B cell (primary cell): ENCODE data around the gene EEA1. TPM values are rescaled to one million over a fixed set of nuclear protein-coding genes. Genes with fewer than 3 reads are reported as not detected.

Source experiments
- ATAC-seq: fragments of 200-7000 bp; cut with Tn5 transposase; one replicate; pipeline ENCODE4 v1.10.0; 2021; ENCODE audit warnings: low read depth, mild to moderate bottlenecking, moderate number of reproducible peaks, moderate library complexity
- CTCF ChIA-PET: fragments of 350-600 bp; sonication (Branson Sonifier 250); formaldehyde crosslinking; loops from one replicate; lab custom pipeline; 2021; ENCODE audit warnings: antibody characterized with exemption, inconsistent platforms; lab: Charles Lee
- POLR2A ChIA-PET: fragments of 350-600 bp; sonication (Branson Sonifier 250); formaldehyde crosslinking; loops from one replicate; lab custom pipeline; 2021; ENCODE audit warnings: antibody characterized with exemption; lab: Charles Lee
- DNase-seq: peaks from one replicate; pipeline ENCODE4 v3.0.0; 2013
- H2AFZ ChIP-seq: 2 replicates; pipeline ENCODE4 v1.6.1; 2012; ENCODE audit warnings: mild to moderate bottlenecking, low read depth, low read length; ENCODE audit not compliant: insufficient read depth, poor library complexity, severe bottlenecking
- H3K27ac ChIP-seq, 2 donors: 1 replicate in 1 of 2; 2 replicates in 1 of 2; pipeline ENCODE4 v1.5.1; 2012 to 2013; ENCODE audit warnings: low read length in 2 of 2, mild to moderate bottlenecking in 2 of 2, moderate library complexity in 1 of 2
- H3K27me3 ChIP-seq, 4 experiments: fragments of 200-600 bp in 1 of 4; sonication (generic) in 1 of 4; replicated peaks in 1 of 4; 1 replicate in 2 of 4; 2 replicates in 2 of 4; pipeline versions ENCODE4 v1.6.1 to v1.7.0; 2013 to 2016; ENCODE audit warnings: low read length in 3 of 4, mild to moderate bottlenecking in 2 of 4, mixed read lengths in 1 of 4, moderate library complexity in 1 of 4; ENCODE audit not compliant: insufficient read depth in 4 of 4, control insufficient read depth in 3 of 4; ENCODE audit errors: control extremely low read depth in 1 of 4
- H3K36me3 ChIP-seq, 2 experiments: replicated peaks in 1 of 2; 1 replicate in 1 of 2; 2 replicates in 1 of 2; pipeline versions ENCODE4 v1.6.1 to v1.7.1; 2013; ENCODE audit warnings: low read length in 1 of 2; ENCODE audit not compliant: insufficient read depth in 2 of 2, control insufficient read depth in 1 of 2; ENCODE audit errors: control extremely low read depth in 1 of 2, extremely low read depth in 1 of 2
- H3K4me1 ChIP-seq, 2 donors: fragments of 200-600 bp in 1 of 2; sonication (generic) in 1 of 2; 1 replicate in 1 of 2; 2 replicates in 1 of 2; pipeline versions ENCODE4 v1.5.1 to v1.6.1; 2013 to 2017; ENCODE audit warnings: low read length in 2 of 2; ENCODE audit not compliant: control insufficient read depth in 2 of 2, insufficient read depth in 2 of 2
- H3K4me2 ChIP-seq: replicated peaks from 2 replicates; pipeline ENCODE3; 2012; ENCODE audit warnings: mild to moderate bottlenecking, low read depth, low read length; ENCODE audit not compliant: poor library complexity, severe bottlenecking
- H3K4me3 ChIP-seq, 5 experiments: fragments of 200-600 bp in 1 of 5; sonication (generic) in 1 of 5; 1 replicate in 3 of 5; 2 replicates in 2 of 5; pipeline versions ENCODE4 v1.5.1 to v1.7.0; 2011 to 2016; ENCODE audit warnings: low read length in 4 of 5, mild to moderate bottlenecking in 4 of 5, low read depth in 2 of 5, control low read depth in 1 of 5, moderate library complexity in 1 of 5; ENCODE audit not compliant: insufficient read depth in 1 of 5; ENCODE audit errors: control extremely low read depth in 1 of 5, extremely low read depth in 1 of 5
- H3K79me2 ChIP-seq: fragments of 200-600 bp; sonication (generic); one replicate; pipeline ENCODE4 v1.6.0; 2016; ENCODE audit warnings: low read length; ENCODE audit not compliant: control insufficient read depth, insufficient read depth
- H3K9ac ChIP-seq: fragments of 200-600 bp; sonication (generic); 2 replicates; pipeline ENCODE4 v1.6.1; 2017; ENCODE audit warnings: mild to moderate bottlenecking, low read length, moderate library complexity
- H3K9me3 ChIP-seq, 3 donors: one replicate each; pipeline versions ENCODE4 v1.6.1 to v1.7.1; 2013; ENCODE audit warnings: low read length in 2 of 3; ENCODE audit not compliant: control insufficient read depth in 2 of 3, insufficient read depth in 1 of 3; ENCODE audit errors: control extremely low read depth in 1 of 3
- H4K20me1 ChIP-seq: 2 replicates; pipeline ENCODE4 v1.6.0; 2012; ENCODE audit warnings: mild to moderate bottlenecking, low read length; ENCODE audit not compliant: insufficient read depth, control insufficient read depth, poor library complexity, severe bottlenecking
- H3K27ac Mint-ChIP-seq: one replicate; pipeline ENCODE4 v1.8.0; 2021; ENCODE audit warnings: mixed read lengths
- H3K27me3 Mint-ChIP-seq: one replicate; pipeline ENCODE4 v1.8.0; 2021; ENCODE audit warnings: mixed read lengths
- H3K4me1 Mint-ChIP-seq: one replicate; pipeline ENCODE4 v1.8.0; 2021; ENCODE audit warnings: mixed read lengths
- H3K4me3 Mint-ChIP-seq: one replicate; pipeline ENCODE4 v1.8.0; 2021; ENCODE audit warnings: mixed read lengths
- H3K9me3 Mint-ChIP-seq: one replicate; pipeline ENCODE4 v1.8.0; 2022; ENCODE audit warnings: mixed read lengths; ENCODE audit not compliant: insufficient read depth
- EZH2 ChIP-seq: IDR thresholded peaks from 2 replicates; pipeline ENCODE4 v1.6.1; 2012; ENCODE audit warnings: borderline replicate concordance, low read depth, mild to moderate bottlenecking, moderate library complexity, low read length; ENCODE audit not compliant: insufficient read depth, poor library complexity, severe bottlenecking
- WGBS: methylation state at CpG from one replicate; pipeline ENCODE4 v1.1.5; 2013; ENCODE audit warnings: missing lambda C conversion rate; ENCODE audit not compliant: insufficient coverage; 5-methylcytosine and 5-hydroxymethylcytosine counted together
- intact Hi-C: fragments of 100-400 bp; cut with micrococcal nuclease; formaldehyde crosslinking; loops from one replicate; pipeline ENCODE4 v1.10.0; 2022
- polyA plus RNA-seq: library from polyadenylated mRNA; depleted of rRNA; stranded (reverse); fragments of >200 nt; gene quantifications from 2 replicates; pipeline ENCODE4 v1.2.3, GENCODE V29; 2012
- total RNA-seq, 2 donors: library from RNA; stranded (reverse); fragments of 120-200 nt in 1 of 2; gene quantifications; 1 replicate in 1 of 2; 2 replicates in 1 of 2; pipeline versions ENCODE4 v1.2.3 to v1.2.4, GENCODE V29; 2013 to 2022
- TF ChIP-seq, protein P1 (sequence below): fragments of 200-600 bp; IDR thresholded peaks from one replicate; pipeline ENCODE4 v1.8.0; 2022; ENCODE audit warnings: antibody characterized with exemption, mild to moderate bottlenecking

Gene EEA1
- total and polyA plus RNA-seq, 2 donors (not counting 1 experiment from before 2014, with no cell fraction given): 1.8 to 26.3 TPM

- H3K79me2 ChIP-seq: peaks cover 4% of the 10 kb centered on the region
- no peak overlapping the region for H3K4me3 ChIP-seq
- Mint-ChIP-seq H3K27ac (no peak overlapping the region), H3K27me3 (no peaks in the 10 kb centered on the region), H3K4me3 (no peak overlapping the region), H3K9me3 (no peaks in the 10 kb centered on the region), H3K4me1 (peaks cover 15% of the 10 kb centered on the region)
- POLR2A ChIA-PET: no interaction called here
- WGBS: 90% methylated on average over 1 of the region's 3 CpGs
- intact Hi-C loops: no loop called here
- TF ChIP-seq, protein P1, sequence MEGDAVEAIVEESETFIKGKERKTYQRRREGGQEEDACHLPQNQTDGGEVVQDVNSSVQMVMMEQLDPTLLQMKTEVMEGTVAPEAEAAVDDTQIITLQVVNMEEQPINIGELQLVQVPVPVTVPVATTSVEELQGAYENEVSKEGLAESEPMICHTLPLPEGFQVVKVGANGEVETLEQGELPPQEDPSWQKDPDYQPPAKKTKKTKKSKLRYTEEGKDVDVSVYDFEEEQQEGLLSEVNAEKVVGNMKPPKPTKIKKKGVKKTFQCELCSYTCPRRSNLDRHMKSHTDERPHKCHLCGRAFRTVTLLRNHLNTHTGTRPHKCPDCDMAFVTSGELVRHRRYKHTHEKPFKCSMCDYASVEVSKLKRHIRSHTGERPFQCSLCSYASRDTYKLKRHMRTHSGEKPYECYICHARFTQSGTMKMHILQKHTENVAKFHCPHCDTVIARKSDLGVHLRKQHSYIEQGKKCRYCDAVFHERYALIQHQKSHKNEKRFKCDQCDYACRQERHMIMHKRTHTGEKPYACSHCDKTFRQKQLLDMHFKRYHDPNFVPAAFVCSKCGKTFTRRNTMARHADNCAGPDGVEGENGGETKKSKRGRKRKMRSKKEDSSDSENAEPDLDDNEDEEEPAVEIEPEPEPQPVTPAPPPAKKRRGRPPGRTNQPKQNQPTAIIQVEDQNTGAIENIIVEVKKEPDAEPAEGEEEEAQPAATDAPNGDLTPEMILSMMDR: no peak
- H3K4me1 ChIP-seq: no peaks in the 10 kb centered on the region
- CTCF ChIA-PET: no interaction called here
- no peaks in the 10 kb centered on the region for H3K27me3 ChIP-seq
- ATAC-seq: no peak
- no peak overlapping the region for H3K4me2 ChIP-seq
- H4K20me1 ChIP-seq: peaks cover 2% of the 10 kb centered on the region
- peaks cover 0 to 3% (median 0%) of the 10 kb centered on the region in 3 donors for H3K9me3 ChIP-seq
- DNase-seq: no peak
- no peak overlapping the region for H3K27ac ChIP-seq
- H3K36me3 ChIP-seq: peaks cover 0 to 3% of the 10 kb centered on the region in 2 experiments
- H2AFZ ChIP-seq: no peak overlapping the region
- no peak overlapping the region for H3K9ac ChIP-seq
Observed at GRCh38 chr12:92961949-92962348, 32.9 kb upstream of the EEA1 start.

DNA sequence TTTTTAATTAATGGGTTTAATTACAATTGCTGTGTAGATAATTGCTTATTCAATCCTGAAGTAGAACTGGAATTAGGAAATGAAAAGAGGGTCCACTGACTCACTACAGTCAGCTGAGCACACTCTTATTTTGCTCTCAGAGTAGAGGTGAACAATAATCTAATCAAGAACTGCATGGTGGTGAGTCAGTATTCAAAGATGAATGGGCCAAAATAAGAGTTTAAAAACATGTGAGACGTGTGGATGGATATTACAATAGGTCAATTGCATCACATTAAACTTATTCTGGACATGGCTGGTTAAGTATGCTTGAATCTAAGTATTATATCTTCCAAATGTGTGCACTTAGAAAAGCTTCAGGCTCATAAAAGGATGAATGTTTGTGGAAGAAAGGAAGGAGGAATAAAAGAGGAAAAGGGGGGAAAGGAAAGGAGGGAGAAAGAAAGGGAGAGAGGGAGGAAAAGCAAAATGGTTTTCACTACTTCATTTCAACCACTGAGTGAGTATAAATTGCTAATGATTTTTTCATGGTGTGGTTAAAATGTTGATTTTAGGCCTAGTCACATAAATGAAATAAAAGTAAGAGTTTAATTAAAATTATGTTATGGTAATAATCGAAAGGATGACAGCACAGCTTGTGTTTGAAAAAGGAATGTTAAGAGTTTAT lies 27.0 kb upstream of the EEA1 start:
- peak overlapping the region; percentile 2 for H3K27ac Mint-ChIP-seq
- H3K27me3 Mint-ChIP-seq: no peaks in the 10 kb centered on the region
- H3K4me2 ChIP-seq: no peak overlapping the region
- no peak for DNase-seq
- H3K9me3 Mint-ChIP-seq: peaks cover 6% of the 10 kb centered on the region
- no peak overlapping the region for H3K4me3 ChIP-seq
- intact Hi-C loops: no loop called here
- no peak overlapping the region for H3K9ac ChIP-seq
- H3K4me1 ChIP-seq: no peaks in the 10 kb centered on the region
- no peak overlapping the region for H3K4me3 Mint-ChIP-seq
- no peak overlapping the region for H2AFZ ChIP-seq
- POLR2A ChIA-PET: no interaction called here
- no peak for ATAC-seq
- 100% methylated on average over 1 of the region's 2 CpGs for WGBS
- H3K4me1 Mint-ChIP-seq: peaks cover 2% of the 10 kb centered on the region
- CTCF ChIA-PET: no interaction called here
- H3K79me2 ChIP-seq: no peaks in the 10 kb centered on the region
- H3K9me3 ChIP-seq: peaks cover 0 to 26% (median 15%) of the 10 kb centered on the region in 3 donors
- H3K27me3 ChIP-seq: no peaks in the 10 kb centered on the region
- no peak for TF ChIP-seq EZH2
- TF ChIP-seq, protein P1: no peak
- peaks cover 0 to 10% of the 10 kb centered on the region in 2 experiments for H3K36me3 ChIP-seq
- no peaks in the 10 kb centered on the region for H4K20me1 ChIP-seq
- no peak overlapping the region for H3K27ac ChIP-seq
